GM19463 (cell line): ENCODE data around the gene RND2.
A peak's percentile ranks its signal among the peaks of the same experiment; 100 is the strongest.

Experiments used
- ATAC-seq: cut with Tn5 transposase; IDR thresholded peaks from one replicate; pipeline ENCODE4 v1.9.1; 2021; ENCODE audit warnings: mild to moderate bottlenecking, moderate library complexity; ENCODE audit not compliant: unreplicated experiment

The RND2 gene

DNA sequence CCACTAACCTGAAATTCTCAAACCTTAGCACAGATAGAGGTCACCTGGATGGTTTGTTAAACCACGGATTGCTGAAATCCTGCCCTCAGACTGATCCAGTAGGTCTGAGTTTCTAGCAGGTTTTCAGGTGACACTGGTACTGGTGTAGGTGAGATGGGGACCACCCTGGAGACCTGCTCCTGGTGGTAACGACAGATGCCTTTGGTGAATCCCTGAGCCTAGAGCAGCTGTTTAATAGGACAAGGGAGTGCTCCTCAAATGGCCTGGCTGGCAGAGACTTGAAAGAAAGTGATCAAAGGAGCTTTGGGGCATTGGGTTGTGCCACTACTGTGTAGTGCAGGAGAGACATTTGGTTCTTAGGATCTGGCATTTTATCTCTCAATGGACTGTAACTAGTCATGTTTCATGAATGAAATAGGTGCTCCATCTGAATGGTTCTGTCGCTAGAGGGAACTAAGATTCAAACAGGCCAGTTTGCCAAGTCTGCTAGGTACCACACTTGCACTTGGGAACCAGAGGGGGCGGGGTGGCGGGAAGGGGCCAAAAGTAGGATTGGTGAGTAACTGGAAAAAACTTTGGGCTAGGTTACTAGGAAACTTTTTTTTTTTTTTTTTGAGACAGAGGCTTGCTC, 21.4 kb upstream of the RND2 start:
- ATAC-seq: no peak

DNA sequence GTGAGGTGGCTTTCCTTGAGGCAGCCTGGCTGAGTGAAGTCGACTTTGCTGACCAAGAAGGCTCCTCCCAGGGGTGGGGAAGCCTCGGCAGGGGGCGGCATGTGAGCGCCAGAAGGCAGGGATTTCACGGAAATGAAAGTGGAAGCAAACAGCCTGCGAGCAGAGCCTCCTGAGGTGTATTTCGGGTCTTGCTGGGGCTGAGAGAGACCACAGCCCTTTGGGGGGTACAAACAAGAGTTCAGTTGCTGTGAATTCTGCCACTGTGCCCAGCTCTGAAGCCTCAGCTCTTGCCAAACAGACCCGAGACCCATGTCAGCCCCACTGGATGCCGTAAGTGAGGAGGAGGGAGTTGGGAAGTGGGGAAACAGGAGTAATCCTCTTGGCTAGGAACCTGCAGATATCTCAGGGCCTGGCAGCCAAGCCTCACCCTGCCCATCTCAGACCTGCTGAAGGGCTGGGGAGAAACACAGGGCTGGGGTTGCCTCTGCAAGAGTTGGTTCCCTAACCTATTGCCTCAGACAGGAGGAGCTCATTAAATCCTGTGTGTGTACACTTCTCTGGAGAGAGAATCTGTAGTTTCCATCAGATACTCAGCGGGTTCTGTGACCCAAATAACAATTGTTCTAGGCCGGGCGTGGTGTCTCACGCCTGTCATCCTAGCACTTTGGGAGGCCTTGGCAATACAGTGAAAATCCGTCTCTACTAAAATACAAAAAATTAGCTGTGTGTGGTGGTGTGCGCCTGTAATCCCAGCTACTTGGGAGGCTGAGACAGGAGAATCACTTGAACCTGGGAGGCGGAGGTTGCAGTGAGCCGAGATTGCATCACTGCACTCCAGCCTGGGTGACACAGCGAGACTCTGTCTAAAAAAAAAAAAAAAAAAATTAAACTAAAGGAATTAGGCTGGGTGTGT, 18.1 kb upstream of the RND2 start, which contains the start of gene IFI35:
IFI35 (plus strand) TSS at position 146 of the 913 bp plus-strand sequence; CDS start at position 310, 164 bp downstream.
- peak; percentile 73 for ATAC-seq

DNA sequence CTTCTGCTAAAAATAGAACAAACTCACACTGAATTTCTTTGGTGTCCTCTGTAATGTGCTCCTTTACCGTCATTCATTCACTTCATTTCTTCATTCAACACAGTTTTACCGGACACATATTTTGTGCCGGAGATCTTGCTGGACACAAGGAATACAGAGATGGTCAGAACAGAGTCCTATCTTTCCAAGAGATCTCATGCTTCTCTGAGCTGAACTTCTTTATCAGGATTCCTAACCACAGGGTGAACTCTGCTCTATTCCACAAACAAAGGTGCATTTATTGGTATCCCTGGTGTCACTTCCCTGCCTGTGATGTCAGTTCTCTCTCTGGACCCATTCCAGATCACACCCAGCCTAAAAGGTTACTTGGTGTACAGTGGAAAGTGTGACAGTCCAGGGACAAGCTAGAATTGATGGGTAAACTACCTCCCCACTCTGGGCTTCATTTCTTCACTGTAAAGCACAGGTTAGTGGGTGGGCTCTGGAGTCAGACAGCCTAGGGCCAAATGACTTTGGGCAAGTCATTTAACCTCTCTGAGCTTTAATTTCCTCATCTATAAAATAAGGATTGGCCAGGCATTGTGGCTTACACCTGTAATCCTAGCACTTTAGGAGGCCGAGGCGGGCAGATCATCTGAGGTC, 14.2 kb upstream of the RND2 start:
- ATAC-seq: no peak

DNA sequence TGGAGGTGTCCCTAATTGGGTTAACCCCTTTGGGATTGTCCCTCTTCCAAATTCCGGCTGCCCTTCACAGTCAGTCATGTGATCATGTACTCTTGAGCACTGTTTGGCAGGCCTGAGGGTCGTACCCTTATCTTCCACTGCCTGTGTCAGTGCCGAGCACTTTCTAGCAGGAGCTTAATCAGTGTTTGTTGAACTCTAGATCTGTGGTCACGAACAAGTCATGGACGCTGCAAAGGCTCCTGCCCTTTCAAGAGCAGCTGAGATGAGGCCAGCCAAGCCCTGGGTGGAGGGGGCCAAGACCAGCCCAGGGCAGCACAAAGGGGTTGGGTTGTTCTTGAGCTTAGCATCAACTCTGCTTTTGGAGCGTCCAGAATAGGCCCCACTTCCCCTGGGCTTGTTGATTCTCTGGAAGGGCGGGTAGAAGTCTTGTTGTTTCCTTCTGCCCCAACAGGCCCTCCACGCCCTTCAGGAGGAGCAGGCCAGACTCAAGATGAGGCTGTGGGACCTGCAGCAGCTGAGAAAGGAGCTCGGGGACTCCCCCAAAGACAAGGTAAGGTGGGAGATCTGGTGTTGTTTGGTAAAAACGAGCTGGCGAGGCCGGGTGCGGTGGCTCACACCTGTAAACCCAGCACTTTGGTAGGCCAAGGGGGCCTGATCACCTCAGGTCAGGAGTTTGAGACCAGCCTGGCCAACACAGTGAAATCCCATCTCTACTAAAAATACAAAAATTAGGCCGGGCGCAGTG, 13.1 kb upstream of the RND2 start:
- no peak for ATAC-seq

DNA sequence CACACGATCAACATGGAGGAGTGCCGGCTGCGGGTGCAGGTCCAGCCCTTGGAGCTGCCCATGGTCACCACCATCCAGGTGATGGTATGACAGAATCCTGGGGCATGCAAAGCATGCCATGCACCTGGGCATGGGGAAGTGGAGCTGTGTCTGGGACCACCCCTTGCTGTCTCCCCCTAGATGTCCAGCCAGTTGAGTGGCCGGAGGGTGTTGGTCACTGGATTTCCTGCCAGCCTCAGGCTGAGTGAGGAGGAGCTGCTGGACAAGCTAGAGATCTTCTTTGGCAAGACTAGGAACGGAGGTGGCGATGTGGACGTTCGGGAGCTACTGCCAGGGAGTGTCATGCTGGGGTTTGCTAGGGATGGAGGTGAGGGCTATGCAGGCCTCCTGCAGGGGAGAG, 11.7 kb upstream of the RND2 start:
- ATAC-seq: no peak

DNA sequence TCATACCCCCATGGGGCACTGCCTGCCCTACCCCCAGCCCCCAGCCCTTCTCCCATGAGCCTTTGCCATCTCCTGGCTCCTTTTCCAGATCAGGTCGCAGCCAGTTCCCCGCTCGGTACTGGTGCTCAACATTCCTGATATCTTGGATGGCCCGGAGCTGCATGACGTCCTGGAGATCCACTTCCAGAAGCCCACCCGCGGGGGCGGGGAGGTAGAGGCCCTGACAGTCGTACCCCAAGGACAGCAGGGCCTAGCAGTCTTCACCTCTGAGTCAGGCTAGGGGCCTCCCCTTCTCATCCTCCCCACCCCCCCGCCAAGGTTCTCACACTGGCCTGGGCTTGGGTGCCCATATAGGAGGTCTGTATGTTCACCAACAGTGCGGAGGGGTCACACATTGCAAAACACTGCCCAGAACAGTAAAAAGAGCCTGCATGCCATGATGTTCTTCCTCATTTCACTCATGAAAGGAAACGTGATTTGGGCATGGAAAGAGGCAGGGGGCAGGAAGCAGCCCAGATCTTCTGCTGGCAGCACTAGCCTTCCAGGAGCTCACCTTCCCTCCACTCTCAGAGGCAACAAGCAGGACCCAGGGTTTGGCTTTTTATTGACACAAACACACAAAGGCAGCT, 10.9 kb upstream of the RND2 start:
- no peak for ATAC-seq

DNA sequence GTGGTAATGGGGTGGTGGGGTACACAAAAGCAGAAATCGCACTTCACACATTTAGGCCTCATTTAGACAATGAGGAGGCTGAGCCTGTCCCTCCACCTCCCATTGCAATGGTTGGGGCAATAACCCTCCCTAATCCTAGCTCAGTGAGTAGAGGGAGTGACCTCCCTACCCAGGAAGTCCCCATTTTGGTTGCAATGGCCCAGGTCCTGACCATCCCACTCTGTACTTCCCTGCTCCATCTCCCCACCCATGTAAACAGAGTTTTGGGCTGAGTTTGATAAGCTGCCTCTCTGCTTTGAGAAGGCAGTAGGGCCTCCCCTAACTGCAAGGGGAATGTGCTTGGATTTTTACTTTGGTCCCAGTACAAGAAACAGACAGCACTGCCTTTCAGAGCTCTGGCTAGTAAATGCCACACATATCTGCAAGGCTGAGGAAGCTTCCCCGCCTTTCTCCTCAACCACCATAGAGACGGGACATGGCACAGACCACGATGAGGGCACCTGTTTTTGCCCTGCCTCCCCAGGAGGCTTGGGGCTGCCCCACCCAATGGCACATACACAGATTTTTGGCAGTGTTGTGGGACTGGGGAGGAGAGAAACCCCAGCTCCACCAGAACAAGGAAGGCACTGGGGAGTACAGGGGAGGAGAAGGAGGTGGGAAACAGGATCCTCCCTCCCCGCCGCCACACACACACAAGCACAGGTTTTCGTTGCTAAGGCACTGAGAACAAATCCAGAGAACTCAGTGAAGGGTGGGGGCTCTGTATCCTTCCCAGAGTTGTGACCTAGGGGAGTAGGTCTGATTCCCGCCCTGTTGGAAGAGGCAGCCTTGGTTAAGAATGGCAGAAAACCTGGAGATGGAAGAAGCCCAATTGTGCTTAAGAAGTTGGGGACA, 10.1 kb upstream of the RND2 start:
- ATAC-seq: no peak

DNA sequence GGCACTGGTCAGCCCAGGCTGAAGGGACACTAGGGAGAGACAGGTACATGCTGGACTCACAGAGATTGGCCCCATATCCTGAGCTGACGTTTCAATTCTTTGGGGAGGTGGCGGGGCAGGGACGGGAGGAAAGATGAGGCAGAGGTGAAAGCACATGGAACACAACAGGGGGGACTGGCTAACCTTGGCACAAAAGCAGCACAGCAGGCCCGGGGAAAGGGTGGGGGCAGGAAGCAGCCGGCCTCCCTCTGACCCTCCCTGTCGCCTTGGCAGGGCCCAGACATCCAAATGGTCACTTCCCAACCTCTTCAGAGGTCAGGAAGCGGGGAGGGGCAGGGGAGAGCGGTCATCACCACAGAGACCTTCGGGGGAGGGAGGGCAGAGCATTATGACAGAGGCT, 9.5 kb upstream of the RND2 start:
- ATAC-seq: no peak

DNA sequence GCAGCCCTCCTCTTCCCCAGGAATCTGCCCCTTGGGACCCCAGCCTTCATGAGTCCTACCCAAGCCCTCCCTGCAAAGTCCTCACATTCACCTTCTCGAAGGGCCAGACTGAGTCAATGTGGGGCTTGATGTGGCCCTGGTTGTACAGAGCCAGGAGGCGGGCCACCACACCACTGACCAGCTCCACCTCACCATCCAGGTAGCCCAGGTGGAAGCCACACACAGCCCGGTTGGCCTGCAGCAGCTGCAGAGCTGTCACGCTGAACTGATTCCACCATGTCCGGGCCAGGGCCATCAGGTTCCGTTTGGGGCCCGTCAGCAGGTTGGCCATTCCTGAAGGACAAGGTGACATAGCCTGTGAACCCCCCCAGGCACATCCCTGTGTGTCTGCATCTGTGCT, 8.8 kb upstream of the RND2 start:
- ATAC-seq: no peak

DNA sequence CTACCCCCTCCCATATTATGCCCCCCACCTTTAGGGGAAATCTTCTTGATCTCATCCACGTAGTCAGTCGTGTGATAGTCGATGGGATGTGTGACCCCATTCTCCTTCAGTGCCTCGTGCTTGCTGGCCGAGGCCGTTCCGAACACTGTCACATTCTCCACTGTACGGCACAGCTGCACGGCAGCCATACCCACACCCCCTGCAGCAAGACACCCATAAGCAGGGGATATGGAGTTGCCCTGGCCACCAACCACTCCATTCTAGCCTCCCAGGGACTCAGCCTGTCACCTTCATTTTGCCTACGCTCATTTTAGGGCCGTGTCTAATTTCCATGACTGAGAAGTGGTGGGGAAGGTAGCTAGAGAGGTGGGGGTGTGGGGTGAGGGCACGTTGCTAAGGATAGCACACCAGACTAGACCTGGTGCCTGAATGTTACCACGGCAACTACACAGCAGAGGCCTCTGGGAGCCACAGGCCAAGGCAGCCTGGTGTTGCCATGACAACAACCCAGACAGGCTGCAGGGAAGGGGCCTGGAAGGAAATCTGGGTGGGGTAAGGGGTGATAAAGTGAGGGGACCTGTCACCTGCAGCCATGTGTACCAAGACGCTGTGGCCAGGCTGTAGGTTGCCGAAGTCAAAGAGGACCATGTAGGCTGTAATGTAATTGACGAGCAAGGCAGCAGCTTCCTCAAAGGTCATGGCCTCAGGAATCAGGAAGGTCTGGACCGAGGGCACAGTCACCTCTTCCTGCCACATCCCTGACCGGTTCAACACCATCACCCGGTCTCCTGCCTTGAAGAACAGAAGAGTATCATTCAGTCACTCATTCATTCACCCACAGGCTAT, 6.8 kb upstream of the RND2 start:
- no peak for ATAC-seq

DNA sequence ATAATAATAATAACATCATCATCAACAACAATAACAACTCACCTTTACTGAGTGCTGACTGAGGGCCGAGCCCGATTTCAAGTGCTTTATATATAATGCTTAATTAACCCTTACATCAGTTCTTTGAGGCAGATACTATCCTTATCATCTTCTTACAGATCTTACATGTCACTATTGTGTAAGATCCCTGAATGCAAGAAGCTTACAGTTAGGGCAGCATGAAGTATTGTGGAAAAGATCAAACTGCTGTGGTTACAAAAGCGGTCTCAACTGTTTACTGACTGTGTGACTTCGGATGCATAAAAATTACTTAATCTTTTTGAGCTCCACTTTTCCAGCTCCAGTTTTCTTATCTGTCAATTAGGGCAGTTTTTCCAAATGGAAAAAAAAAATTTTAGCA, 6.1 kb upstream of the RND2 start:
- no peak for ATAC-seq

DNA sequence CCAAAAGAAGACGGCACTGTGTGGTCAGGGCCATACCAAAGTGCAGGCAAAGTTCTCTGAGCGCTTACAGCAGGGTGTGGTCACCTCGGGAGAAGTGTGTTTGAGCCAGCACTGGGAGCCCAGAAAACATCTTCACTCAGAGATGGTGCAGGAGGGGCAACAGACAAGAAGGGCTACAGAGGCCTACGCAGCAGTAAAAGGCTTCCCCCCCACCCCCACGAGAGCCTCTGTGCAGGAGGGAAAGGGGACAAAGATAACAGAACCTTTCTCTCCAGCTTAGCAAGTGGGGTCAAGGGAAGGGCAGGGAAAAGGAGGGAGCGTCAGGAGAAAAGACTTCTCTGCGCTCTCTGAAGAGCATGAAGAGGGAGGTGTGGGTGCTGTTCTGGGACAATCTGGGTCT, 5.6 kb upstream of the RND2 start:
- ATAC-seq: no peak

DNA sequence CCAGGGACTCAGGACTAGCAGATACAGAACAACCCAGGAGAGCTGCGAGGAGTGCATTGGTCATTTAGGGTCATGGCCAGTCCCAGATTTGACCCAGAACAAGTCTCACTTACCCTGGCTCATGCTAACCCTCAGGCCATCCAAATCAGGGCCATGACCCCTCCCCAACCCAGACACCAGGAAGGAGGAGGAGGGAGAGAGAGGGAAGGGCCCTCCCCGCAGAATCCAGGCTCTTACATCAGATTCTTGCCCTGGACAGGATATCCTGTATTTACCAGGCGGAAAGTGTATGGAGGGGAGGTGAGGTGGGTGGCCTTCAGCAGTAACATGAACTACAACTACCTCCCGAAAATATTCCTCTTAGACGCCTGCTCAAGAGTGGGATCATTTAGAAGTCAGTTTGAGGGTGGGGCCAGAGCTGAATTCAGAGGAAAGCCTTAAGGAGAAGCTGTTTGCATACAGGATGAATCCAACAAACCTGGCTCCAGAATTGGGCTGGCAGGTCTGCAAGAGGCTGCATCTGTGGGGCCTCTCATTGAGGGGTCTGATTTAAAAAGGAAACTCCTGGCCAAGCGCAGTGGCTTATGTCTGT, 4.9 kb upstream of the RND2 start:
- no peak for ATAC-seq

DNA sequence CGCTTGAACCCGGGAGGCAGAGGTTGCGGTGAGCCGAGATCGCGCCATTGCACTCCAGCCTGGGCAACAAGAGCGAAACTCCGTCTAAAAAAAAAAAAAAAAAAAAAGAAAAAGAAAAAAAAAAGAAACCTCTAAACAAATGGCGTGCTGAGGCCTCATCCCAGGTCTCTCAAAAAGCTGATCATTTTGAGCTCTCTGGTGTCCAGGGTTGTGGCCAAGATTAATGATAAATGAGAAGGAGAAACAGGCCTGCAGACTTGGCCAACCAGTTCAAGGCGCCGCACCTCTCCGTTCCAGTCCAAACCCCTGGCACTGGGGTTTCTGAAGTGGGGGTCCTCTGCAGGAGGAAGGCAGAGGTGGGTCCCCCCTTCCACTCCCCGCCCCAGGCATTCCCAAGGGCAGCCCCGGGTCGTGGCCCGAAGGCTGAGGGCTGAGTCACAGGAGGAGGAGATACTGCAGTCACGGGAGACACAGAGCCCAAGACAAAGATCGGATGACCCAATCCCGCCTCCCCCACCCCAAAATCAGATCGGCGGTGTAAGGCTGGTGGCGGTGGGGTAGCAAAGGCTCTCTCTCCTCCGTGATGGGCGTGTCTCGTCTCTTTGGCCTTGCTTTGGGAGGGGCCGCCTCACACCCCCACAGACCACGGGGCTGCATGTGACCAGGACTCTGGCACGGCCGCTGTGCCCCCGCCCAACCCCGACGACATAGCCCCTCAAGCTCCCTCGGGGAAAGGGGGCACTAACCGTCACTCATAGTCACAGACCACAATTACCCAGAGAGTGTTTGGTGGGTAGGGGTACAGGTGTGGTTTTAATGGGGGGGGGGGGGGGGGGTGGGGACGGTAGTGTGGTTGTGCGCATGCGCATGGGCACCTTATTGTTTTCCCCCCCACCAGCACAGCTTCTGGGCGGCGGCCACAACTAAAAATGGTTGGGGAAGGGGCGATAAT, 4.0 kb upstream of the RND2 start:
- no peak for ATAC-seq

DNA sequence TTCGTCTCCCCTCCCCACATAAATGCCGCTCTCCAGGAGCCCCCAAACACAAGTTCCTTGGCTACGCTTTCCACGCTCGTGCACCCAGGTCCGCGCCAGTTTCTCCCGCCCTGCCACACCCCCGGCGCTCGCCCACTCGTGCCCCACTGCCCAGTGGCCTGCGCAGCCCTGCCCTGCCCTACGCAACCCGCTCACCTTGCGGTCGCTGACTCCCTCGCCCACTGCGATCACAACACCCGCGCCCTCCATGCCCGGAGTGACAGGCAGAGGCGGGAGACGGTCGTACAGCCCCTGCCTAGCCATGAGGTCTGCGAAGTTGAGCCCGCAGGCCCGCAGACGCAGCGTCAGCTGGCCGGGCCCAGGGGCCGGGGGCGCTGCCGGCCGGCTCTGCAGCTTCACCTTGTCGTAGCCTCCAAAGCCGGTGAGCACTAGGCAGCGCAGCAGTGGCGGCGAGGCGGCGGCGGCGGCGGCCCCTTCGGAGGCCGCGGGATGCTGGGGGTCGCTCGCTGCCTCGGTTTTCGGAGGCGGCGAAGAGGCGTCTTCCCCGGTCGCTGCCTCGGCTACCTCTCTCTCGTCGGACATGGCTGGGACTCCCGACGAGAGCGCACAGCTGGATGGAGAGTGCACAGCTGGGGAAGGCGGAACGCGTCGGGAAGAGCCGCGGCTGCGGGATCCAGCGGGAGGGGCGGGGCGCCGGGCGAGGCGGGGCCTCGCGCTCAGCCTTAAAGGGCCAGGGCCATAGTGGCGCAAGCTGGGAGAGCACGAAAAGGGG, 3.1 kb upstream of the RND2 start, which contains the start of gene VAT1:
VAT1 (minus strand) TSS at position 645 of the 772 bp plus-strand sequence; CDS start at position 582, 63 bp downstream.
- no peak for ATAC-seq

DNA sequence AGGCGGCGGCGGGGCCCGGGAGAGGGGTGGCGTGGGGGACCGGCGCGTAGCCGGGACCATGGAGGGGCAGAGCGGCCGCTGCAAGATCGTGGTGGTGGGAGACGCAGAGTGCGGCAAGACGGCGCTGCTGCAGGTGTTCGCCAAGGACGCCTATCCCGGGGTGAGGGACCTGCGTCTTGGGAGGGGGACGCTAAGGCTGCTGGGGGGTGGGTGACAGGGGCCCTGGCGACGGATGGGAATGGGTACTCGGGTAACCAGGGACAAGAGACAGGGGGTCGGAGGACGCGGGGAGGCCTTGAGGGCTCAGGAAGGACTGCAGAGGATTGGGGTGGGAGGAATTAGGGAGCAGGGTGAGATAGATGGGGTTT, 243 bp downstream of the RND2 start:
- no peak for ATAC-seq
